ENCODE results near the gene PRUNE2.
A peak's percentile ranks its signal among the peaks of the same experiment; 100 is the strongest.

PRUNE2 gene

GRCh38 chr9:76700916-76701315 is 205.0 kb downstream of the PRUNE2 start:
- Histone ChIP-seq H3K9me3 (ENCODE audit: control insufficient read depth, insufficient read depth, low read length) (no peaks in the 10 kb centered on the region), H3K4me3 (ENCODE audit: low read depth, low read length) (no peak overlapping the region), H3K27me3 (ENCODE audit: control insufficient read depth, insufficient read depth, low read length) (no peaks in the 10 kb centered on the region), H3K9ac (ENCODE audit: low read depth, low read length) (no peak overlapping the region), H3K4me1 (ENCODE audit: control insufficient read depth, insufficient read depth, low read length) (no peaks in the 10 kb centered on the region), H3K36me3 (ENCODE audit: control insufficient read depth, insufficient read depth, low read length) (no peaks in the 10 kb centered on the region)

GRCh38 chr9:76699971-76700370 is 205.9 kb downstream of the PRUNE2 start:
- H3K27me3 ChIP-seq (ENCODE audit: control insufficient read depth, insufficient read depth, low read length): no peaks in the 10 kb centered on the region
- no peaks in the 10 kb centered on the region for H3K36me3 ChIP-seq (ENCODE audit: control insufficient read depth, insufficient read depth, low read length)
- H3K9ac ChIP-seq (ENCODE audit: low read depth, low read length): no peak overlapping the region
- H3K9me3 ChIP-seq (ENCODE audit: control insufficient read depth, insufficient read depth, low read length): no peaks in the 10 kb centered on the region
- H3K4me1 ChIP-seq (ENCODE audit: control insufficient read depth, insufficient read depth, low read length): no peaks in the 10 kb centered on the region
- no peak overlapping the region for H3K4me3 ChIP-seq (ENCODE audit: low read depth, low read length)

GRCh38 chr9:76697554-76697953 is 208.4 kb downstream of the PRUNE2 start:
- H3K27me3 ChIP-seq (ENCODE audit: control insufficient read depth, insufficient read depth, low read length): no peaks in the 10 kb centered on the region

GRCh38 chr9:76697081-76697480 is 208.8 kb downstream of the PRUNE2 start:
- no peak overlapping the region for H3K9ac ChIP-seq (ENCODE audit: low read depth, low read length)
- H3K4me3 ChIP-seq (ENCODE audit: low read depth, low read length): no peak overlapping the region

More at GRCh38 chr9:76697554-76697953, 208.4 kb downstream of the PRUNE2 start:
- Histone ChIP-seq H3K4me3 (ENCODE audit: low read depth, low read length) (no peak overlapping the region), H3K36me3 (ENCODE audit: control insufficient read depth, insufficient read depth, low read length) (no peaks in the 10 kb centered on the region), H3K4me1 (ENCODE audit: control insufficient read depth, insufficient read depth, low read length) (no peaks in the 10 kb centered on the region), H3K9ac (ENCODE audit: low read depth, low read length) (no peak overlapping the region), H3K9me3 (ENCODE audit: control insufficient read depth, insufficient read depth, low read length) (no peaks in the 10 kb centered on the region)

GRCh38 chr9:76693912-76694311 is 212.0 kb downstream of the PRUNE2 start:
- Histone ChIP-seq H3K27me3 (ENCODE audit: control insufficient read depth, insufficient read depth, low read length) (peaks cover 22% of the 10 kb centered on the region), H3K4me3 (ENCODE audit: low read depth, low read length) (no peak overlapping the region), H3K9ac (ENCODE audit: low read depth, low read length) (no peak overlapping the region), H3K36me3 (ENCODE audit: control insufficient read depth, insufficient read depth, low read length) (no peaks in the 10 kb centered on the region), H3K9me3 (ENCODE audit: control insufficient read depth, insufficient read depth, low read length) (no peaks in the 10 kb centered on the region), H3K4me1 (ENCODE audit: control insufficient read depth, insufficient read depth, low read length) (peaks cover 9% of the 10 kb centered on the region)

More at GRCh38 chr9:76697081-76697480, 208.8 kb downstream of the PRUNE2 start:
- no peaks in the 10 kb centered on the region for H3K4me1 ChIP-seq (ENCODE audit: control insufficient read depth, insufficient read depth, low read length)
- no peaks in the 10 kb centered on the region for H3K27me3 ChIP-seq (ENCODE audit: control insufficient read depth, insufficient read depth, low read length)
- no peaks in the 10 kb centered on the region for H3K9me3 ChIP-seq (ENCODE audit: control insufficient read depth, insufficient read depth, low read length)
- no peaks in the 10 kb centered on the region for H3K36me3 ChIP-seq (ENCODE audit: control insufficient read depth, insufficient read depth, low read length)

GRCh38 chr9:76692458-76693129 is 213.3 kb downstream of the PRUNE2 start:
- Histone ChIP-seq H3K27me3 (ENCODE audit: control insufficient read depth, insufficient read depth, low read length) (peaks cover 30% of the 10 kb centered on the region), H3K9ac (ENCODE audit: low read depth, low read length) (no peak overlapping the region), H3K9me3 (ENCODE audit: control insufficient read depth, insufficient read depth, low read length) (no peaks in the 10 kb centered on the region), H3K36me3 (ENCODE audit: control insufficient read depth, insufficient read depth, low read length) (no peaks in the 10 kb centered on the region), H3K4me1 (ENCODE audit: control insufficient read depth, insufficient read depth, low read length) (peaks cover 9% of the 10 kb centered on the region), H3K4me3 (ENCODE audit: low read depth, low read length) (peak overlapping the region; percentile 59)

GRCh38 chr9:76691517-76692313 is 214.2 kb downstream of the PRUNE2 start:
- Histone ChIP-seq H3K4me3 (ENCODE audit: low read depth, low read length) (peak overlapping the region; percentile 59), H3K9ac (ENCODE audit: low read depth, low read length) (no peak overlapping the region), H3K27me3 (ENCODE audit: control insufficient read depth, insufficient read depth, low read length) (peaks cover 30% of the 10 kb centered on the region), H3K4me1 (ENCODE audit: control insufficient read depth, insufficient read depth, low read length) (peaks cover 9% of the 10 kb centered on the region), H3K36me3 (ENCODE audit: control insufficient read depth, insufficient read depth, low read length) (no peaks in the 10 kb centered on the region), H3K9me3 (ENCODE audit: control insufficient read depth, insufficient read depth, low read length) (no peaks in the 10 kb centered on the region)

- H3K36me3 ChIP-seq (ENCODE audit: control insufficient read depth, insufficient read depth, low read length): no peaks in the 10 kb centered on the region
- H3K4me1 ChIP-seq (ENCODE audit: control insufficient read depth, insufficient read depth, low read length): peaks cover 9% of the 10 kb centered on the region
- no peak overlapping the region for H3K4me3 ChIP-seq (ENCODE audit: low read depth, low read length)
- no peaks in the 10 kb centered on the region for H3K9me3 ChIP-seq (ENCODE audit: control insufficient read depth, insufficient read depth, low read length)
- H3K9ac ChIP-seq (ENCODE audit: low read depth, low read length): no peak overlapping the region
- peaks cover 30% of the 10 kb centered on the region for H3K27me3 ChIP-seq (ENCODE audit: control insufficient read depth, insufficient read depth, low read length)
These were observed 214.9 kb downstream of the PRUNE2 start for GRCh38 chr9:76690973-76691370.

GRCh38 chr9:76690246-76690972 is 215.5 kb downstream of the PRUNE2 start:
- Histone ChIP-seq H3K4me1 (ENCODE audit: control insufficient read depth, insufficient read depth, low read length) (peaks cover 9% of the 10 kb centered on the region), H3K4me3 (ENCODE audit: low read depth, low read length) (no peak overlapping the region), H3K27me3 (ENCODE audit: control insufficient read depth, insufficient read depth, low read length) (peaks cover 30% of the 10 kb centered on the region), H3K36me3 (ENCODE audit: control insufficient read depth, insufficient read depth, low read length) (no peaks in the 10 kb centered on the region), H3K9ac (ENCODE audit: low read depth, low read length) (no peak overlapping the region), H3K9me3 (ENCODE audit: control insufficient read depth, insufficient read depth, low read length) (no peaks in the 10 kb centered on the region)

GRCh38 chr9:76688471-76689238 is 217.3 kb downstream of the PRUNE2 start:
- peaks cover 30% of the 10 kb centered on the region for H3K27me3 ChIP-seq (ENCODE audit: control insufficient read depth, insufficient read depth, low read length)
- no peaks in the 10 kb centered on the region for H3K9me3 ChIP-seq (ENCODE audit: control insufficient read depth, insufficient read depth, low read length)
- H3K4me3 ChIP-seq (ENCODE audit: low read depth, low read length): no peak overlapping the region

GRCh38 chr9:76687861-76688391 is 218.0 kb downstream of the PRUNE2 start:
- no peaks in the 10 kb centered on the region for H3K9me3 ChIP-seq (ENCODE audit: control insufficient read depth, insufficient read depth, low read length)
- peaks cover 9% of the 10 kb centered on the region for H3K4me1 ChIP-seq (ENCODE audit: control insufficient read depth, insufficient read depth, low read length)
- H3K4me3 ChIP-seq (ENCODE audit: low read depth, low read length): no peak overlapping the region
- no peak overlapping the region for H3K9ac ChIP-seq (ENCODE audit: low read depth, low read length)
- H3K36me3 ChIP-seq (ENCODE audit: control insufficient read depth, insufficient read depth, low read length): no peaks in the 10 kb centered on the region
- peaks cover 30% of the 10 kb centered on the region for H3K27me3 ChIP-seq (ENCODE audit: control insufficient read depth, insufficient read depth, low read length)

More at GRCh38 chr9:76688471-76689238, 217.3 kb downstream of the PRUNE2 start:
- Histone ChIP-seq H3K9ac (ENCODE audit: low read depth, low read length) (no peak overlapping the region), H3K36me3 (ENCODE audit: control insufficient read depth, insufficient read depth, low read length) (no peaks in the 10 kb centered on the region), H3K4me1 (ENCODE audit: control insufficient read depth, insufficient read depth, low read length) (peaks cover 9% of the 10 kb centered on the region)
